ENCODE results near the gene JAML.

DNA sequence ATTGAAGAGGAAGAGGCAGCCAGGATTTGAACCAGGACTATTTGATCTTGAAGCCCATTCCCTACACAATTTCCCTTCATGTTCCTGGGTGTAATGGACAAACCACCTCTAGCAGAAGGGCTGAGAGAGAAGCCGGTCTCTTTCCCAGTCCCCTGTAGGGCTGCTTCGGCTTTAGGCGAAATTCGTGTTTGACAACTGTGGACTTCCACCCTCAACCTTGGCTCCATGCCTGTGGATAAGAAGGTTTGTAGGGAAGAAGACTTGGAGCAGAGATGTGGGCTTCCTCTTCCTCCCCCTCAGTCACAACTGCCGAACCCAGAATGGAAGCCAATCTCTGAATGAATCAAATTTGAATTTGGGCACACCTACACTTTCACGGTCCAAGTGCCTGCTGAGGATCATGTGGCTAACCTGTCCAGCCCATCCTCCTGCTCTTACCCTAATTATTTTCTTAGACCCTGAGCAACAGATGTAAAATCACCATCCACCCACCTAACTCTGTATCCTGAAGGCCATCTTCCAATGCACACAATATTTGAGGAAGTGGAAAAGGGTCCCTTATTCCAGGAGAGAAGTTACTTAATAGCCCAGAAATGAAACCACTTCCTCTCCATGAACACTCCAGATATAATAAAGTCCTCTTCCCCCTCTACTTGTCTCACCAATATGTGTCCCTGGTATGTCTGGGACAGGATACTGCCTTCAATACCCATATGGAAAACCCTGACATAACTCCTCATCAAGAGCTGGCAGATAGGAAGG lies 38.3 kb downstream of the JAML start:
- TF ChIP-seq YY1 (IDR thresholded peaks at IDR 0.05; ENCODE audit: insufficient read depth, insufficient read length) (no peak), SUZ12 (IDR thresholded peaks at IDR 0.05; ENCODE audit: extremely low read depth, insufficient read depth, insufficient read length) (no peak), ZNF274 (IDR thresholded peaks at IDR 0.05; ENCODE audit: low read depth, low read length) (no peak)
